Peyer's patch (tissue), 4 donors: Measurements from ENCODE around the gene KLHL25.

Source experiments
- POLR2A ChIP-seq, 2 donors: fragments of 450-650 bp; IDR thresholded peaks; one replicate each; pipeline ENCODE4 v1.5.1; 2017; ENCODE audit warnings: antibody characterized with exemption in 2 of 2, mild to moderate bottlenecking in 2 of 2, moderate library complexity in 2 of 2
- TF ChIP-seq, protein P1 (sequence below), 6 experiments: fragments of 450-650 bp in 4 of 6; fragments of 200-600 bp in 2 of 6; sonication (generic) in 1 of 6; IDR thresholded peaks; one replicate each; pipeline ENCODE4 v1.5.1; 2017 to 2019; ENCODE audit warnings: antibody characterized with exemption in 6 of 6, mild to moderate bottlenecking in 3 of 6, moderate library complexity in 1 of 6

DNA sequence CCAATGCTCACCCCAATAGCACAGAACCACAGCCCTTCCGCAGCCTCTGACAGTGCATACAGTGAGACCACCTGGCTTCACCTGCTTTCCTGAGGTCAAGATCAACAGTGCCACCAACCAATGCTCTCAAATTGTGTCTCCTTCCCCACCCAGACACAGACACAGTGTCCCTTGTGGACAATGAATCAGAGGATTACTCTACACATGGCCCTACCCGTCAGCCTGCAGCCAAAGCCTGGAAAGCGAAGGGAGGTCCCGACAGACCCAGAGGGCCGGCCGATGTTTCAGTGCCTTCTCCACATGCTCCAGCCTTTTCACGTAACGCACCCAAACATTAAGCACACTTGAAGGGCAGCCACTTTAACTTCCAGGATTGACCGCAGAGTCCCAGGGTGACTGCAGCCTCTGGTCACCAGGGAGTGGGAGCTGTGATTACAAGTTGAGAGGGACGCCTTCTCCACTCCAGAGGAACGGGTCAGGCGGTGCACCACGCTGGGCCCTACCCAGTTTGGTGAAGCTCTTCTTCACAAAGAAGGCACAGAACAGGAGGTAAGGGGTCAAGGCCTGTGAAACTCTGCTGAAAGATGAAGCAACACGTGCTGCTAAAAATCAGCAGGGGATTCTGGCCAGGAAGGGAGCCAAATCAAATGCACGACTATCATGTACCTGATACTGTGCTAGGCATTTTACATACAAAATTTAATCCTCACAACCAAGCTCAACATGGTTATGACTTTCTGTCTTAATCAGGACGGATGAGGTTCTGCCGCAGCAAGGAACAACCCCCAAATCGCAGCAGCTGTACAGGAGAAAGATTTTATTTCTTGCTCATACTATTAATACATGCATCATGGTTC lies 17.2 kb downstream of the KLHL25 start:
- TF ChIP-seq, protein P1, sequence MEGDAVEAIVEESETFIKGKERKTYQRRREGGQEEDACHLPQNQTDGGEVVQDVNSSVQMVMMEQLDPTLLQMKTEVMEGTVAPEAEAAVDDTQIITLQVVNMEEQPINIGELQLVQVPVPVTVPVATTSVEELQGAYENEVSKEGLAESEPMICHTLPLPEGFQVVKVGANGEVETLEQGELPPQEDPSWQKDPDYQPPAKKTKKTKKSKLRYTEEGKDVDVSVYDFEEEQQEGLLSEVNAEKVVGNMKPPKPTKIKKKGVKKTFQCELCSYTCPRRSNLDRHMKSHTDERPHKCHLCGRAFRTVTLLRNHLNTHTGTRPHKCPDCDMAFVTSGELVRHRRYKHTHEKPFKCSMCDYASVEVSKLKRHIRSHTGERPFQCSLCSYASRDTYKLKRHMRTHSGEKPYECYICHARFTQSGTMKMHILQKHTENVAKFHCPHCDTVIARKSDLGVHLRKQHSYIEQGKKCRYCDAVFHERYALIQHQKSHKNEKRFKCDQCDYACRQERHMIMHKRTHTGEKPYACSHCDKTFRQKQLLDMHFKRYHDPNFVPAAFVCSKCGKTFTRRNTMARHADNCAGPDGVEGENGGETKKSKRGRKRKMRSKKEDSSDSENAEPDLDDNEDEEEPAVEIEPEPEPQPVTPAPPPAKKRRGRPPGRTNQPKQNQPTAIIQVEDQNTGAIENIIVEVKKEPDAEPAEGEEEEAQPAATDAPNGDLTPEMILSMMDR (IDR thresholded peaks at IDR 0.05) = no peak
- TF ChIP-seq POLR2A (IDR thresholded peaks at IDR 0.05) = no peak
